CD1c-positive myeloid dendritic cell (primary cell): Measurements from ENCODE around the gene YY1.
"Not testable (repeated sequence)": the region's sequence is repeated elsewhere in the genome, so short reads cannot be mapped to it uniquely, and the experiment has no call there.

Experiments used
- DNase-seq: peaks from one replicate; pipeline ENCODE4 v3.0.0-alpha.2; 2016; ENCODE audit errors: extremely low spot score

The YY1 gene

GRCh38 chr14:100283984-100284881 lies 45.3 kb downstream of the YY1 start:
- DNase-seq: no peak

- peak; percentile 83 for DNase-seq
Observed at GRCh38 chr14:100285021-100285912, 46.3 kb downstream of the YY1 start.

DNA sequence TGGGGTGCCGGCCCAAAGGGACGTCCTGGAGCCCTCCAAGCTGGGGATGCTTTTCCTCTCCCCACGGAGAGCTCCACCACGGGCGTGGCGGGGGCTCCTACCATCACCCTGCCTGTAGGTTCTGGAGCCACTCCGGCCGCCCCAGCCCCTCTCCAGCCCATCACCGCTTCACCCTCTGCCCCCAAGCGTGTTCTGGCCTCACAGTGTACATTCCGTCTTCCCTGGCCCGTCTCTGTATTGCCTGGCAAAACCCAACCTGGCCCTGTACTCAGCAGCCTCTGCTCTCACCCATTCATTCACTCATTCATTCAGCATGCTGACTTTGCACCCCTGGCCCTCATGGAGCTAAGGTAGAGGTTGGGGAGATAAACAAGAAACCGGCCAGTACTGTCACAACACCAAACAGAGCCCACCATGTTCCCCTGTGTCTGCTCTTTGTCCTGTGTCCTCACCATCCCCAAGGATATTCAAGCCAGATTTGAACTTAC lies 47.0 kb downstream of the YY1 start:
- no peak for DNase-seq

GRCh38 chr14:100286484-100287191 lies 47.7 kb downstream of the YY1 start:
- no peak for DNase-seq

DNA sequence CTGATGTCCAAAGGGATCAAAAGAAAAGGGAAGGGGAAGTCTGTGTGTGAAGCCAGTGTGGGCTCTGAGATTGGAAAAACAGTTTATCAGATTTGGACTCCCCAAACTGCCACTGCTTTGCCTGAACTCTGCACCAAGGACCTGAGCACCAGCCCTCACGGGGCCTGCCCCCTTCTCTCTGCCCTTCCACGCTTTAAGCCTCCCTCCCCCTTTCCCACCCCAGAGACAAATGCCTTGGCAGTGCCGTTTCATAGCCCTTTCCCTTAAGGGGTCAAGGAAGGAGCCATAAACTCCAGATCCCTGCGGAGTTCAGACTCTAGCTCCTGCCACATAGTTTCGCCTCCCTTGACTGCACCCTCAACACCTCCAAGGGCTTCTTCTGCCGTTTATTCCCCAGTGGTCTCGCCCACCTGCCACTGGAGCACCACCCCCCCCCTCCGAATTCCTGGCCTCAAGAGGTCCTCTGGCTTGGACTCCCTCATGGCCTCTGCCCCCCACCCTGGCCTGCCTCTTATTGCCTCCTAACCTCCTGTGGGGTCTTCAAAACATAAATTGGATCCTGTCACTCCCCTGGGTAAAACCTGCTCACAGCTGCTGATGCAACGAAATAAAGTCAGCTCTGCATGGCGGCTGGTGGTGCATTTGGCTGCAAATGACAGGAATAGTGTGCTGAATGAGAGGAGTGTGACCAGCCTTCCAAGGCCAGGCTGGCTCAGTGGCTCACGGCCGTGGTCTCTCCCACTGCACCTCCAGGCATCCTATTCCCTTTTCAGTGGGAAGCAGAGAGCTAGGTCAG lies 48.5 kb downstream of the YY1 start:
- DNase-seq: no peak

- DNase-seq: not testable (repeated sequence)
Observed at GRCh38 chr14:100287998-100288295, 49.0 kb downstream of the YY1 start.

DNA sequence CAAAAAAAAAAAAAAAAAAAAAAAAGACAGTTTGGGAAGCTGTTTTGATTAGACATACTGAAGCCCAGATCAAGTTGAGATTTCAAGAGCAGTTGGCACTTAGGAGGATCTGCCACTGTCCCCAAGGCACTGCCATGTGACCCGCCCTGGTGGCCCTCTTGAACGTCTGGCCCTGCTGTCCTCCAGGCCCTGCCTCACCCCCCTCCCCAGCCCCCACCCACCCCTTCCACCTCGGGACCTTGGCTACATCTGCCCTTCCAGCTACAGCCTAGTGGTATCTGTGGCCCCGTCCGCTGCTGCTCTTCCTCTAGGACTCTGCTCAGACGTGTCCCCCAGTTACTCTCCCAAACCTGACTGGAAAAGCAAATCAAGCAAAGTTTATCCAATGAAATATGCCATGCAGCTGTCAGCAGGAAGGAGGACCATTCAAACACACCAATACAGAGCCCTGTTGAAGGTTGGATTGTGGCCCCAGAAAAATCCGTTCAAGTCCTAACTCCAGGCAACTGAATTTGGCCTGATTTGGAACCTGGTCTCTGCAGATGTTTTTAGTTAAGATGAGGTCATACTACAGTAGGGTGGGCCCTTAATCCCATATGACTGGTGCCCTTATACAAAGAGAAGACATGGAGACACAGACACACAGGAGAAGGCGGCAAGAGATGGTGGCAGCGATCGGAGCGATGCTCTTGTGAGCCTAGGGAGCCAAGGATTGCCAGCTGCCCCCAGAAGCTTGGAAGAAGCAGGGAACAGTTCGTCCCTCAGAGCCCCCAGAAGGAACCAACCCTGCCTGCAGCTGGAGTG lies 49.6 kb downstream of the YY1 start:
- no peak for DNase-seq

GRCh38 chr14:100289916-100290606 lies 51.1 kb downstream of the YY1 start:
- no peak for DNase-seq

DNA sequence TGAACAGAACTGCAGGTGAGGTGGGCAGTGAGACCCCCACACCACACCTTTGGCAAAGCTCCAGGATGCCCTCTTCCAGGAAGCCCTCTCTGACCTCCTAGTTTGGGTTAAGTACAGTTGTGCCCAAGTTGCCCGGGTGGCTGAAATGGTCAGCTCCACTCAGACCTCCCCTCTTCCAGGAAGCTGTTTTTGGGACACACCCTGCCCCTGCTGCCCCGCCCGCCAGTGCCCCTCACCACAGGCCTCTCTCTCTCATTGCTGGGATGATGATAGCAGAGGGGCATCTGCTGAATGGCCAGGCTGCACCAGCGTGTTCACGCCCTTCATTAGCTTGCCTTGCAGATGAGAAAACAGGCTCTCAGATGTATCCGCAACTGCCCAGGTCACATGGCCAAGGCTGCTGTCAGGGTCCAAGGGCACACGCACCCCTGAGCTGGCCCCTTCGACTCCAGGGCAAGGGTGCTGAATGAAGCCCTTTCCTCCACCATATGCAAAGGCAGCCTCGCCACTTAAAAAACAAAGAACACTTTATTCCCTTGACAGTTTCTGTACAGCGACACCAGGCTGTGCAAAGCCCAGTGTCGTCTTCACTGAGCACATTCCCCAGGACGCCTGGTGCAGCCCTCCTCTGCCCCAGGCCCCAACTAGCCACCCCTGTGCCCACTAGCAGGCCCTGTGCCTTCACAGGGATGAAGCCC lies 51.8 kb downstream of the YY1 start:
- DNase-seq: no peak

DNA sequence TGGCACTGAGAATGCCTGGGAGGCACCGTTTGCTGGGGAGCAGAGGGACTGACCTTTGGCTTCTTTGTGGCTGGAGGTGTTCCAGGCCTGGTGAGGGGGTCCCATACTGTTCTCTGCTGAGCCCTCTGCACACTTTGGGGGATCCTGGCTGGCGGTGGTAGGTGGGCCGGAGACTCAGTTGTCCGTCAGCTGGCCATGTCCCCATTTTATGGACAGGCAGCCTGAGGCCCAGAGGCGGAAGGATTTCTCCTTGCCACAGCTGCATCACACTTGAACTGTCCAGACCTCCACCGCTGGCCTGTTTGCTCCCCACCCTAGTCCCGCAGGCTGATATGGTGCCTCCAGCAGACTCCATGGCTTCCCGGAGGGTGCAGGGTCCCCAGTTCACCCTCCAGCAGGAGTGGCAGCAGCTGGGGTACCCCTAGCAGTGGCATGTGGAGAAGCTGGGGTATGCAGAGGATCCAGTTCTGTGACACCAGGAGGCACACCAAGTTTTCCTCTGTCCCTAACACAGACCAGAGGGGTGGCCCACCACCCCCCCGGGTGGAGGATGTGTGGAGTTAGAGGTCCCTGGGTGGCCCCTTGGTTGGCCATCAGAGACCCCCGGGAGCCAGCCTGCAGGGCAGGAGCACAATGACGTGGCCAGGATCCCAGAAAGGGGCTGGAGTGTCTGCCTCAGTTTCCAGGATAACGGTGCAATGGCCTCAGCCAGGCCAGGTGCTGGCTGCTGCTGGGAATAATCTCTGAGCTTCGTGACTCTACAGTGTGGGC lies 52.5 kb downstream of the YY1 start:
- DNase-seq: no peak

DNA sequence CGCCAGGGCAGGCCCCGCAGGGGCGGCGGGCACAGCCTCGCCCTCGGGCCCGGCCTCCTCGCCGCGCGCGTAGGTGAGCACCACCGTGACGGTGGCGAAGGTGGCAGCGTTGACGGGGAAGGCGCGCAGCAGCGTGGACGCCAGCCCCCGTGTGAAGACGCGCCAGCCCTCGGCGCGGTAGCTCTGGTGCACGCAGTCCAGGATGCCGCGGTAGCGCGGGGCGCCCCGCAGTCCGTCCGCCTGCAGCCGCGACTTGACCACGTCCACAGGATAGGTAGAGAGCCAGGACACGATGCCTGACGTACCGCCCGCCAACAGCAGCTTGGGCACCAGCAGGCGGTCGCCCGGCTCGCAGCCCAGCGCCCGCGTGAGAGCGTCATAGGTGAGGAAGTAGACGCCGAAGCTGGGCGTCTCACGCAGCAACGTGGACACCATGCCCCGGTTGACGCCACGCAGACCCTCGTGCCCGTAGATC lies 53.4 kb downstream of the YY1 start:
- no peak for DNase-seq

DNA sequence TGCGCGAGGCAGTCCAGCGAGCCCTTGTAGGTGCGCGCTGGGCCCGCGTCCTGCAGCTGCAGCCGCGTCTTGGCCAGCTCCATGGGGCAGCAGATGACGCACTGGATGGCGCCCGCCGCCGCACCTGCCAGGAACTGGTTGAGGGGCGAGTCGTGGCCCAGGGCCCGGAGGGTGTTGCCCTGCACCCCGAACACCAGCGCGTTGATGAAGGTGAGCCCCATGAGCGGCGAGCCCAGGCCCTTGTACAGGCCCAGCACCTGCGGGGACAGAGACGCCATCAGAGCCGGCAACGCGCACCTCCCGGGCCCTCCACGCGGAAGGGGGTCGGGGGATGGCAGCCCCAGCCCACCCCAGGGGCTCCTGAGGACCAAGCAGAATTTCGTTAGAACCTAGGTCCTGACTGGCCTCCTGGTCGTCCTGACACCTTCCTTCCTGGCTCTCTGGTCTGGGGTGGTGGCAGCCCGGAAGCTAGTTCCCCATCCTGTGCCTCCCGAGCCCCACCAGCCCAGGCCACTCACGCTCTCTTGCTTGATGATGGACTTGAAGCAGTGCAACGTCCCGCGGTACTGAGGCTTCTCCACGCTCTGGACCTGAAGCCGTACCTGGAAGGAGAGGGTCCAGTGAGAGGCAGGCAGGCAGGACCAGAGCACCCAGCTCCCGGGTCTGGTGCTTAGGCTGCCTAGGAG lies 54.0 kb downstream of the YY1 start:
- no peak for DNase-seq

GRCh38 chr14:100293497-100294212 lies 54.7 kb downstream of the YY1 start:
- DNase-seq: no peak

DNA sequence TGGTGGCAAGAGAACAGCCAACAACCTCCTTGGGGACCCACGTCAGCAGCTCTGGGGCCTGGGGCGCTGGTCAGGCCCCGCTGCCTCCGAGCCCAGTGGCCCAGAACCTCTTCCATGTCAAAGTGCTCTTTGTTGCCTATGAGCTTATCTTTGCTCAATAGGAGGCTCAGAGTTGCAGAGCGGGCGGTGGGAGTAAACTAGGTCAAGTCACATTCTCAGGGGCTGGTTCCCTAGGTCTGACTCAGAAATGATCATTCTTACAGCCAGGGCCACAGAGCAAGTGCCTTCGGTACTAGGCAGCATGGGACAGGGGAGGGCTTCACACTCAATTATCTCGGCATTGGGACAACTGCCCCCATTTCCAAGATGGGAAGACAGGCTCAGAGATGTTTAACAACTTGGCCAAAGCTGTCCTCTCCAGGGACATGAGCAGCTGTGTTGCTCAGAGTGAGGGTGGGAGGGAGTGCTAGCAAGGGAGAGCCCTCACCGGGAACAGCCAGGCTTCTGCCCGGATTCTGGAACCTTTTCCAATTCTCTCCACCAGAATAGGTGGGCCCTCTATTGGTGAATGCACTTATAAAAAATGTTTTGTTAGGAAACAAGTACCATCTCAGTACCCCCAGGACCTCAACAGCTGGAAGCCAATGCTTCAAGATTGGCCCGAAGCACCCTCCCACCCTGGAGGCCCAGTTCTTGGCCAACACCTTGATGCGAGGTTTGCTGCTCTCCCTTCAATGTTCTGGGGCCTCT lies 55.4 kb downstream of the YY1 start:
- DNase-seq: no peak

DNA sequence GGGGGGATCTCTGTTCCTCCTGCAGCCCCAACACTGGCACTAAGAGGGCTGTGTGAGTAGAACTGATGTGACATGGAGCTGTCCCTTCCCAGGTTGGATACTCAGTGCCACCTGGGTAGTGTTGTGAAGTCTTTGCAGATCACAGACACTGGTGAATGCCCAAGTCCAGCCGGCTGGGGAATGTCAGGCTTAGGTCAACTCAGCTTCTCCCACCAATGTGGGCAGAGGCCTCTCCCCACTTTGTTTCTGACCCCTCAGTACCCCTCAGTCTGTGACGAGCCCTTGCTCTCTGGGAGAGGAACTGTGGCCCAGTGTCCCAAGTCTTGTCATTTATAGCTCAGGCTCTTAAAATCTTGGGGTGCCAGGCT lies 56.0 kb downstream of the YY1 start:
- DNase-seq: no peak

- no peak for DNase-seq
Observed at GRCh38 chr14:100295376-100296105, 56.6 kb downstream of the YY1 start.
